Thoracic aorta (tissue), 2 donors: ENCODE measurements around the gene DDX24. TPM values are rescaled to one million over a fixed set of nuclear protein-coding genes. Genes with fewer than 3 reads are reported as not detected.

Source experiments
- ATAC-seq: fragments of 150-250 bp; one replicate; pipeline ENCODE4 v1.8.0; 2017; ENCODE audit warnings: low read depth; ENCODE audit not compliant: insufficient number of reproducible peaks, low FRiP score
- DNase-seq: peaks from one replicate; pipeline ENCODE4 v3.0.0-alpha.2; 2020; ENCODE audit warnings: low spot score
- H3K27ac ChIP-seq, 2 donors: fragments of 200-600 bp; sonication (generic); 1 replicate in 1 of 2; 2 replicates in 1 of 2; pipeline ENCODE4 v1.5.1; 2016; ENCODE audit warnings: mild to moderate bottlenecking in 2 of 2, moderate library complexity in 2 of 2
- H3K27me3 ChIP-seq: fragments of 200-600 bp; sonication (generic); replicated peaks from 2 replicates; pipeline ENCODE4 v1.6.0; 2016; ENCODE audit warnings: mild to moderate bottlenecking; ENCODE audit not compliant: insufficient read depth
- H3K36me3 ChIP-seq: fragments of 200-600 bp; sonication (generic); one replicate; pipeline ENCODE4 v1.5.1; 2016
- H3K4me1 ChIP-seq, 2 donors: fragments of 200-600 bp; sonication (generic); 1 replicate in 1 of 2; 2 replicates in 1 of 2; pipeline versions ENCODE4 v1.5.1 to v1.6.0; 2016; ENCODE audit warnings: low read depth in 2 of 2, mild to moderate bottlenecking in 1 of 2; ENCODE audit not compliant: control insufficient read depth in 1 of 2
- H3K4me3 ChIP-seq: fragments of 200-600 bp; sonication (generic); 2 replicates; pipeline ENCODE4 v1.5.1; 2016; ENCODE audit warnings: mild to moderate bottlenecking
- H3K9me3 ChIP-seq: fragments of 200-600 bp; sonication (generic); 2 replicates; pipeline ENCODE4 v1.5.1; 2016
- CTCF ChIP-seq: fragments of 200-600 bp; sonication (generic); IDR thresholded peaks from one replicate; pipeline ENCODE4 v1.5.1; 2019; ENCODE audit warnings: antibody characterized with exemption
- total RNA-seq, 2 donors: library from RNA; depleted of rRNA; stranded (reverse); fragments of >200 nt; gene quantifications; one replicate each; pipeline versions ENCODE4 v1.1.0 to v1.2.3, GENCODE V29; 2016

The DDX24 gene
- total RNA-seq, 2 donors from 2014 or later, result 139 to 228 TPM

- ATAC-seq (no peak), DNase-seq (no peak)
- Histone ChIP-seq H3K36me3 (no peaks in the 10 kb centered on the region), H3K27ac (no peak overlapping the region), H3K9me3 (no peaks in the 10 kb centered on the region), H3K4me1 (peaks cover 0 to 7% of the 10 kb centered on the region in 2 donors), H3K4me3 (no peak overlapping the region), H3K27me3 (no peaks in the 10 kb centered on the region)
- no peak for TF ChIP-seq CTCF
Measured at GRCh38 chr14:94119071-94119470, 38.1 kb upstream of the DDX24 start.

GRCh38 chr14:94117856-94118255 is 36.9 kb upstream of the DDX24 start:
- no peaks in the 10 kb centered on the region for H3K9me3 ChIP-seq
- no peak for TF ChIP-seq CTCF
- DNase-seq, result no peak

GRCh38 chr14:94116701-94117100 is 35.7 kb upstream of the DDX24 start:
- Histone ChIP-seq H3K4me3 (no peak overlapping the region), H3K4me1 (peaks cover 0 to 6% of the 10 kb centered on the region in 2 donors), H3K27me3 (no peaks in the 10 kb centered on the region), H3K36me3 (no peaks in the 10 kb centered on the region), H3K9me3 (no peaks in the 10 kb centered on the region), H3K27ac (no peak overlapping the region)
- DNase-seq (no peak), ATAC-seq (no peak)
- no peak for TF ChIP-seq CTCF

More at GRCh38 chr14:94117856-94118255, 36.9 kb upstream of the DDX24 start:
- H3K4me1 ChIP-seq, result peaks cover 0 to 7% of the 10 kb centered on the region in 2 donors
- no peak overlapping the region for H3K4me3 ChIP-seq
- no peaks in the 10 kb centered on the region for H3K27me3 ChIP-seq
- no peak for ATAC-seq
- no peaks in the 10 kb centered on the region for H3K36me3 ChIP-seq
- no peak overlapping the region for H3K27ac ChIP-seq

GRCh38 chr14:94115631-94116030 is 34.6 kb upstream of the DDX24 start:
- TF ChIP-seq CTCF, result no peak
- H3K36me3 ChIP-seq, result no peaks in the 10 kb centered on the region
- no peaks in the 10 kb centered on the region for H3K27me3 ChIP-seq
- no peaks in the 10 kb centered on the region for H3K9me3 ChIP-seq
- no peak overlapping the region for H3K27ac ChIP-seq
- no peak for ATAC-seq
- no peaks in the 10 kb centered on the region for H3K4me1 ChIP-seq
- no peak for DNase-seq
- H3K4me3 ChIP-seq, result no peak overlapping the region

- H3K9me3 ChIP-seq, result no peaks in the 10 kb centered on the region
- ATAC-seq (no peak), DNase-seq (no peak)
- no peak overlapping the region for H3K27ac ChIP-seq
- H3K4me3 ChIP-seq, result no peak overlapping the region
- no peaks in the 10 kb centered on the region for H3K27me3 ChIP-seq
- no peaks in the 10 kb centered on the region for H3K4me1 ChIP-seq
- no peak for TF ChIP-seq CTCF
- H3K36me3 ChIP-seq, result no peaks in the 10 kb centered on the region
Measured at GRCh38 chr14:94115058-94115591, 34.1 kb upstream of the DDX24 start.
